Fibroblast of pulmonary artery (primary cell): ENCODE measurements around the gene C10orf90.

Experiments used
- DNase-seq: peaks from one replicate; pipeline ENCODE4 v3.0.0-alpha.2; 2010; ENCODE audit warnings: low read depth
- H3K4me3 ChIP-seq: replicated peaks from 2 replicates; pipeline ENCODE4 v1.5.1; 2011; ENCODE audit warnings: low read depth, mild to moderate bottlenecking, control low read depth, low read length, moderate library complexity
- CTCF ChIP-seq: IDR thresholded peaks from 2 replicates; pipeline ENCODE4 v1.5.1; 2011; ENCODE audit warnings: mild to moderate bottlenecking, control low read depth, low read length, inconsistent platforms; ENCODE audit errors: missing control alignments

Gene C10orf90

GRCh38 chr10:126687121-126687606 lies 16.7 kb upstream of the C10orf90 start:
- no peak for TF ChIP-seq CTCF
- DNase-seq = no peak
- no peak overlapping the region for H3K4me3 ChIP-seq

- no peak for TF ChIP-seq CTCF
- DNase-seq = no peak
- no peak overlapping the region for H3K4me3 ChIP-seq
Measured at GRCh38 chr10:126686719-126687118, 16.2 kb upstream of the C10orf90 start.

GRCh38 chr10:126686268-126686667 lies 15.8 kb upstream of the C10orf90 start:
- DNase-seq = no peak
- TF ChIP-seq CTCF = no peak
- no peak overlapping the region for H3K4me3 ChIP-seq

GRCh38 chr10:126685756-126686155 lies 15.3 kb upstream of the C10orf90 start:
- no peak overlapping the region for H3K4me3 ChIP-seq
- no peak for DNase-seq
- TF ChIP-seq CTCF = no peak

GRCh38 chr10:126684171-126684745 lies 13.8 kb upstream of the C10orf90 start:
- no peak overlapping the region for H3K4me3 ChIP-seq
- no peak for DNase-seq
- TF ChIP-seq CTCF = no peak

- no peak for DNase-seq
- no peak overlapping the region for H3K4me3 ChIP-seq
- TF ChIP-seq CTCF = no peak
Measured at GRCh38 chr10:126683466-126683865, 13.0 kb upstream of the C10orf90 start.

- no peak for DNase-seq
- H3K4me3 ChIP-seq = no peak overlapping the region
- no peak for TF ChIP-seq CTCF
Measured at GRCh38 chr10:126675656-126676438, 5.4 kb upstream of the C10orf90 start.
